Peyer's patch (tissue), 4 donors: ENCODE data around the gene MRPL39.

ENCODE experiments used
- CTCF ChIP-seq, 6 experiments: fragments of 450-650 bp in 4 of 6; fragments of 200-600 bp in 2 of 6; sonication (generic) in 1 of 6; IDR thresholded peaks; one replicate each; pipeline ENCODE4 v1.5.1; 2017 to 2019; ENCODE audit warnings: antibody characterized with exemption in 6 of 6, mild to moderate bottlenecking in 3 of 6, moderate library complexity in 1 of 6
- POLR2A ChIP-seq, 2 donors: fragments of 450-650 bp; IDR thresholded peaks; one replicate each; pipeline ENCODE4 v1.5.1; 2017; ENCODE audit warnings: antibody characterized with exemption in 2 of 2, mild to moderate bottlenecking in 2 of 2, moderate library complexity in 2 of 2

GRCh38 chr21:25557180-25557579 lies 50.1 kb downstream of the MRPL39 start:
- no peak for TF ChIP-seq CTCF (IDR thresholded peaks at IDR 0.05)
- TF ChIP-seq POLR2A (IDR thresholded peaks at IDR 0.05) = no peak
